NCI-H2107 treated with DMSO at 0.1 percent for 48 hours (cell line): Measurements from ENCODE around the gene SMOC1.

Experiments used
- DNase-seq: peaks from one replicate; lab custom pipeline; 2025; ENCODE audit not compliant: unreplicated experiment; lab: John Stamatoyannopoulos, UW

SMOC1 gene

GRCh38 chr14:69861025-69861569, 18.1 kb upstream of the SMOC1 start:
- DNase-seq: no peak

- DNase-seq: no peak
Measured at GRCh38 chr14:69863083-69863482, 16.1 kb upstream of the SMOC1 start.

GRCh38 chr14:69865701-69866365, 13.4 kb upstream of the SMOC1 start:
- DNase-seq: no peak

- DNase-seq: no peak
Measured at GRCh38 chr14:69868363-69868963, 10.8 kb upstream of the SMOC1 start.

GRCh38 chr14:69870613-69871012, 8.6 kb upstream of the SMOC1 start:
- DNase-seq: no peak

- DNase-seq: no peak
Measured at GRCh38 chr14:69873877-69874780, 5.1 kb upstream of the SMOC1 start.

GRCh38 chr14:69876221-69876847, 2.9 kb upstream of the SMOC1 start:
- DNase-seq: no peak

GRCh38 chr14:69876848-69877306, 2.3 kb upstream of the SMOC1 start:
- no peak for DNase-seq

- peak; percentile 91 for DNase-seq
Measured at GRCh38 chr14:69877492-69877891, 1.7 kb upstream of the SMOC1 start.

GRCh38 chr14:69878251-69878650, 965 bp upstream of the SMOC1 start:
- no peak for DNase-seq

- DNase-seq: peak; percentile 59
Measured at GRCh38 chr14:69880044-69880487, 850 bp downstream of the SMOC1 start.

- no peak for DNase-seq
Measured at GRCh38 chr14:69880893-69881292, 1.7 kb downstream of the SMOC1 start.

GRCh38 chr14:69882116-69882864, 3.1 kb downstream of the SMOC1 start:
- DNase-seq: no peak

GRCh38 chr14:69882915-69883314, 3.7 kb downstream of the SMOC1 start:
- DNase-seq: no peak

GRCh38 chr14:69886453-69887242, 7.4 kb downstream of the SMOC1 start:
- DNase-seq: no peak

GRCh38 chr14:69887740-69888657, 8.8 kb downstream of the SMOC1 start:
- no peak for DNase-seq

- no peak for DNase-seq
Measured at GRCh38 chr14:69891422-69891821, 12.2 kb downstream of the SMOC1 start.

- DNase-seq: no peak
Measured at GRCh38 chr14:69895109-69895508, 15.9 kb downstream of the SMOC1 start.
